Smooth muscle cell (in vitro differentiated cells): ENCODE measurements around the gene SERPINA10. TPM values are rescaled to one million over a fixed set of nuclear protein-coding genes. Genes with fewer than 3 reads are reported as not detected.

Source experiments
- DNase-seq: peaks from one replicate; lab custom pipeline; 2025; ENCODE audit not compliant: unreplicated experiment; lab: John Stamatoyannopoulos, UW
- H2AFZ ChIP-seq: fragments of 200-600 bp; sonication (generic); 2 replicates; pipeline ENCODE4 v1.6.0; 2016; ENCODE audit warnings: antibody characterized with exemption, low read depth, mild to moderate bottlenecking
- H3F3A ChIP-seq: fragments of 200-600 bp; sonication (generic); 2 replicates; pipeline ENCODE4 v1.6.0; 2017; ENCODE audit warnings: antibody characterized with exemption, low read depth
- H3K27ac ChIP-seq: fragments of 200-600 bp; sonication (generic); 2 replicates; pipeline ENCODE4 v1.5.1; 2016; ENCODE audit warnings: low read depth, mild to moderate bottlenecking
- H3K27me3 ChIP-seq: fragments of 200-600 bp; sonication (generic); 2 replicates; pipeline ENCODE4 v1.6.1; 2016; ENCODE audit warnings: low read depth, mild to moderate bottlenecking
- H3K36me3 ChIP-seq: fragments of 200-600 bp; sonication (generic); 2 replicates; pipeline ENCODE4 v1.5.1; 2016; ENCODE audit warnings: low read depth
- H3K4me1 ChIP-seq: fragments of 200-600 bp; sonication (generic); 2 replicates; pipeline ENCODE4 v1.5.1; 2016; ENCODE audit warnings: low read depth
- H3K4me2 ChIP-seq: fragments of 200-600 bp; sonication (generic); 2 replicates; pipeline ENCODE4 v1.6.0; 2016; ENCODE audit warnings: mild to moderate bottlenecking
- H3K4me3 ChIP-seq: fragments of 200-600 bp; sonication (generic); 2 replicates; pipeline ENCODE4 v1.5.1; 2016; ENCODE audit warnings: mild to moderate bottlenecking
- H3K79me2 ChIP-seq: fragments of 200-600 bp; sonication (generic); 2 replicates; pipeline ENCODE4 v1.6.0; 2016; ENCODE audit warnings: low read depth, mild to moderate bottlenecking
- H3K9ac ChIP-seq: fragments of 200-600 bp; sonication (generic); 2 replicates; pipeline ENCODE4 v1.6.0; 2016; ENCODE audit warnings: low read depth
- H3K9me3 ChIP-seq: fragments of 200-600 bp; sonication (generic); replicated peaks from 2 replicates; pipeline ENCODE4 v1.5.1; 2016; ENCODE audit warnings: low read depth
- H4K20me1 ChIP-seq: fragments of 200-600 bp; sonication (generic); 2 replicates; pipeline ENCODE4 v1.6.0; 2016; ENCODE audit warnings: low read depth
- WGBS: methylation state at CpG from one replicate; pipeline ENCODE4 v1.1.7; 2016; ENCODE audit warnings: low lambda C conversion rate; 5-methylcytosine and 5-hydroxymethylcytosine counted together
- polyA plus RNA-seq: library from polyadenylated mRNA; unstranded; fragments of >200 nt; fragmentation: Nextera tagmentation; extraction: Ambion mirVana; gene quantifications from 2 replicates; pipeline ENCODE4 v1.2.1, GENCODE V29; 2016
- total RNA-seq: library from RNA; depleted of rRNA; stranded (reverse); fragments of >200 nt; gene quantifications from 2 replicates; pipeline ENCODE4 v1.2.3, GENCODE V29; 2014
- TF ChIP-seq, protein P1 (sequence below): fragments of 200-600 bp; sonication (generic); IDR thresholded peaks from 2 replicates; pipeline ENCODE4 v1.5.1; 2017; ENCODE audit warnings: borderline replicate concordance, mild to moderate bottlenecking, antibody characterized with exemption; ENCODE audit not compliant: insufficient read depth, poor library complexity, severe bottlenecking

The SERPINA10 gene
- total and polyA plus RNA-seq, 2 experiments from 2014 or later: not detected

DNA sequence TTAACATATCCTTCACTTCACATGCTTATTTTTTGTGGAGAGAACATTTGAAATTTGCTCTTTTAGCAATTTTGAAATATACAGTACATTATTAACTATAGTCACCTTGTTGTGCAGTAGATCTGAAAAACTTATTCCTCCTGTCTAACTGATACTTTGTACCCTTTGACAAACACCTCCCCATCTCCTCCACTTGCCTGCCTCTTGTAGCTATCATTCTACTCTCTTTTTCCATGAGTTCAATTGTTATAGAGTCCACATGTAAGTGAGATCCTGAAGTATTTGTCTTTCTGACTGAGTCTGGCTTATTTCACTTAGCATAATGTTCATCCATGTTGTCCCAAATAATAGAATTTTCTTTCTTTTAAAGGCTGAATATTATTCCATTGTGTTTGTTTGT, 39.5 kb upstream of the SERPINA10 start:
- H3K79me2 ChIP-seq: no peaks in the 10 kb centered on the region
- DNase-seq: no peak
- no peaks in the 10 kb centered on the region for H3F3A ChIP-seq

DNA sequence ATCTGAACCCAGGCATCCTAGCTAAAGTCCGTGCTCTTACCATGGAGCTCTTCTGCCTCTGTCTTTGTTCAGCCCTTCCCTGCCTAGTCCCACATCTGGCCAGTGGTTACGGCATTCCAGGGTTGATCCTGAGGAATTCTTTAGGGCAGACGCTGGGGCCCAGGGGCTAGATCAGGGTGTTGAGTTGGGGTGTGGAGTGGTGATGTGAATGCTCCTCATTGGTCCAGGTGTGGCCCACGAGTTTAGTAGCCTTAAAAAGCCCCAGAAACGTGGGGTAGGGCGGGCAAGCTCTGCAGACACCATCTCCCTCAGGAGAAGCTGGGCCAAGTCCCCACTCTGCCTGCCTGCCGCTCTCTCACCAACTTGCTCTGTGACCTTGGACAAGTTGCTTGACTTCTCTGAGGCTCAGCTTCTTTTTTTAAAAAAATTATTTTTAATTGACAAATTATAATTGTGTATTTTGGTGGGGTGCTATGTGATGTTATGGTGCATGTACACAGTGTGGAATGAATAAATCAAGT, 39.1 kb upstream of the SERPINA10 start:
- no peaks in the 10 kb centered on the region for H3K4me1 ChIP-seq
- H3K27ac ChIP-seq: no peak overlapping the region
- no peak overlapping the region for H3K9ac ChIP-seq
- no peaks in the 10 kb centered on the region for H3K36me3 ChIP-seq
- no peak for DNase-seq
- H3K4me3 ChIP-seq: no peak overlapping the region
- H3K9me3 ChIP-seq: no peaks in the 10 kb centered on the region
- no peak overlapping the region for H3K4me2 ChIP-seq
- H3K27me3 ChIP-seq: no peaks in the 10 kb centered on the region
- 66% methylated on average over 7 of the region's 7 CpGs for WGBS
- TF ChIP-seq, protein P1, sequence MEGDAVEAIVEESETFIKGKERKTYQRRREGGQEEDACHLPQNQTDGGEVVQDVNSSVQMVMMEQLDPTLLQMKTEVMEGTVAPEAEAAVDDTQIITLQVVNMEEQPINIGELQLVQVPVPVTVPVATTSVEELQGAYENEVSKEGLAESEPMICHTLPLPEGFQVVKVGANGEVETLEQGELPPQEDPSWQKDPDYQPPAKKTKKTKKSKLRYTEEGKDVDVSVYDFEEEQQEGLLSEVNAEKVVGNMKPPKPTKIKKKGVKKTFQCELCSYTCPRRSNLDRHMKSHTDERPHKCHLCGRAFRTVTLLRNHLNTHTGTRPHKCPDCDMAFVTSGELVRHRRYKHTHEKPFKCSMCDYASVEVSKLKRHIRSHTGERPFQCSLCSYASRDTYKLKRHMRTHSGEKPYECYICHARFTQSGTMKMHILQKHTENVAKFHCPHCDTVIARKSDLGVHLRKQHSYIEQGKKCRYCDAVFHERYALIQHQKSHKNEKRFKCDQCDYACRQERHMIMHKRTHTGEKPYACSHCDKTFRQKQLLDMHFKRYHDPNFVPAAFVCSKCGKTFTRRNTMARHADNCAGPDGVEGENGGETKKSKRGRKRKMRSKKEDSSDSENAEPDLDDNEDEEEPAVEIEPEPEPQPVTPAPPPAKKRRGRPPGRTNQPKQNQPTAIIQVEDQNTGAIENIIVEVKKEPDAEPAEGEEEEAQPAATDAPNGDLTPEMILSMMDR: no peak
- no peaks in the 10 kb centered on the region for H3K79me2 ChIP-seq
- H2AFZ ChIP-seq: no peak overlapping the region
- H3F3A ChIP-seq: no peaks in the 10 kb centered on the region
- H4K20me1 ChIP-seq: no peaks in the 10 kb centered on the region

More for the DNA sequence above, 39.5 kb upstream of the SERPINA10 start:
- Histone ChIP-seq H3K4me2 (no peak overlapping the region), H3K36me3 (no peaks in the 10 kb centered on the region), H3K9ac (no peak overlapping the region), H3K4me3 (no peak overlapping the region), H3K4me1 (no peaks in the 10 kb centered on the region), H3K9me3 (no peaks in the 10 kb centered on the region), H2AFZ (no peak overlapping the region), H3K27me3 (no peaks in the 10 kb centered on the region), H3K27ac (no peak overlapping the region), H4K20me1 (no peaks in the 10 kb centered on the region)
- TF ChIP-seq, protein P1: no peak

DNA sequence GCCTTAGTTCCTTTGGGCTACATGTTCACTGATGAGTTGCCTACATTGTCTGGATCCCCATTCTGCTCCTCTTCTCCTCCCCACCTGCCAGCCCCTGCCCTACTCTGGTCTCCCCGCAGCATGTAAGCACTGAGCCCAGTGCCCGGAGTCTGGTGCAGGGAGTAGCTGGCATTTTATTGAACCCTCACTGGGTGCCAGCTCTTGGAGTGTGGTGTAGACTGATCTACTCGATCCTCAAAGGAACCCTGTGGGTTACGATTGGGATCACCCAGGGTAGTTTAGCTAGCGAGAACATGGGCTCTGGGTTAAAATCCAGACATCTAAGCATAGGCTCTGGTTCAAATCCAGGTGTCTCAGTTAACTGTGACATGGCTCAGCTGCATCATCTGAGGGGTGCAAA, 38.4 kb upstream of the SERPINA10 start:
- no peak overlapping the region for H3K27ac ChIP-seq
- H3K36me3 ChIP-seq: no peaks in the 10 kb centered on the region
- no peaks in the 10 kb centered on the region for H3K27me3 ChIP-seq
- H3K79me2 ChIP-seq: no peaks in the 10 kb centered on the region
- H2AFZ ChIP-seq: no peak overlapping the region
- no peaks in the 10 kb centered on the region for H3K9me3 ChIP-seq
- no peak overlapping the region for H3K9ac ChIP-seq
- 94% methylated on average over 5 of the region's 5 CpGs for WGBS
- H3K4me1 ChIP-seq: no peaks in the 10 kb centered on the region
- H3K4me2 ChIP-seq: no peak overlapping the region
- no peaks in the 10 kb centered on the region for H4K20me1 ChIP-seq
- no peak for DNase-seq
- TF ChIP-seq, protein P1: no peak
- H3F3A ChIP-seq: no peaks in the 10 kb centered on the region
- no peak overlapping the region for H3K4me3 ChIP-seq

DNA sequence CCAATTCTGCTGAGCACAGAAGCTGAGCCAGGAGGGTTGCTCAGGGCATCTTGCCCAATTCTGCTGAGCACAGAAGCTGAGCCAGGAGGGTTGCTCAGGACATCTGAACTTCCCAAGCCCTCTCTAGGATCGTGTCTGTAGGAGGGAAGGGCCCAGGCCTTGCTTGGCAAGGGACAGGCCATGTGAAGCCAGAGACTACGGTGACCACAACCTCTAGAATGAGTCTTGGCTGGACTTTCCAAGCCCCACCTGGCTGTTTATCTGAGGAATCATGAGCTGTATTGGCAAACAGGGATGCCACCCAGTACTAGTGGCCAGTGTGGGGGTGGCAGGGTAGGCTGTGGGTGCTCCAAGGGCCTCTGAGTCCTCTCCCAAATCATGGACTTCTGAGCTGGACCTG, 37.8 kb upstream of the SERPINA10 start:
- H3K27ac ChIP-seq: no peak overlapping the region
- no peak overlapping the region for H3K9ac ChIP-seq
- no peaks in the 10 kb centered on the region for H3K79me2 ChIP-seq
- no peaks in the 10 kb centered on the region for H3K9me3 ChIP-seq
- H3K4me3 ChIP-seq: no peak overlapping the region
- no peaks in the 10 kb centered on the region for H3F3A ChIP-seq
- TF ChIP-seq, protein P1: no peak
- H3K4me2 ChIP-seq: no peak overlapping the region
- no peaks in the 10 kb centered on the region for H4K20me1 ChIP-seq
- 81% methylated on average over 2 of the region's 2 CpGs for whole genome bisulfite sequencing
- H2AFZ ChIP-seq: no peak overlapping the region
- no peaks in the 10 kb centered on the region for H3K4me1 ChIP-seq
- no peak for DNase-seq
- H3K36me3 ChIP-seq: no peaks in the 10 kb centered on the region
- H3K27me3 ChIP-seq: no peaks in the 10 kb centered on the region
